HT-29 (cell line): Measurements from ENCODE around the gene MAGEH1. TPM values are rescaled to one million over a fixed set of nuclear protein-coding genes. Genes with fewer than 3 reads are reported as not detected.
A peak's percentile ranks its signal among the peaks of the same experiment; 100 is the strongest.
"Not testable (repeated sequence)": the region's sequence is repeated elsewhere in the genome, so short reads cannot be mapped to it uniquely, and the experiment has no call there.

Source experiments
- DNase-seq: peaks from one replicate; pipeline ENCODE4 v3.0.0-alpha.2; 2015; ENCODE audit warnings: low spot score
- total RNA-seq: library from RNA; depleted of rRNA; stranded (reverse); fragments of >200 nt; shearing (Covaris generic); gene quantifications from 2 replicates; pipeline ENCODE4 v1.2.3, GENCODE V29; 2014; rRNA removed

MAGEH1 gene
- not detected in 2 replicates for total RNA-seq

- no peak for DNase-seq
Measured at GRCh38 chrX:55451990-55452832, at the start of gene MAGEH1. TSS of gene MAGEH1 (plus strand) at chrX:55452127. CDS start at chrX:55452375, 248 bp downstream.

- DNase-seq, result not testable (repeated sequence)
Measured at GRCh38 chrX:55427079-55427478, 24.8 kb upstream of the MAGEH1 start.

DNA sequence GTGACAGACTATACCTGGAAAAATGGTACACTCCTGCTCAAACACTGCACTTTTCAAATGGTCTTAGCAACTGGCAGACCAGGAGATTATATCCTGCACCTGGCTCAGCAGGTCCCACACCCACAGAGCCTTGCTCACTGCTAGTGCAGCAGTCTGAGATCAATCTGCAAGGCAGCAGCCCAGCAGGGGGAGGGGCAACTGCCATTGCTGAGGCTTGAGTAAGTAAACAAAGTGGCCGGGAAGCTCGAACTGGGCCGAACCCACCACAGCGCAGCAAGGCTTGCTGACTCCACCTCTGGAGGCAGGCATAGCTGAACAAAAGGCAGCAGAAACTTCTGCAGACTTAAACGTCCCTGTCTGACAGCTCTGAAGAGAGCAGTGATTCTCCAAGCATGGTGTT, 8.5 kb upstream of the MAGEH1 start:
- not testable (repeated sequence) for DNase-seq

DNA sequence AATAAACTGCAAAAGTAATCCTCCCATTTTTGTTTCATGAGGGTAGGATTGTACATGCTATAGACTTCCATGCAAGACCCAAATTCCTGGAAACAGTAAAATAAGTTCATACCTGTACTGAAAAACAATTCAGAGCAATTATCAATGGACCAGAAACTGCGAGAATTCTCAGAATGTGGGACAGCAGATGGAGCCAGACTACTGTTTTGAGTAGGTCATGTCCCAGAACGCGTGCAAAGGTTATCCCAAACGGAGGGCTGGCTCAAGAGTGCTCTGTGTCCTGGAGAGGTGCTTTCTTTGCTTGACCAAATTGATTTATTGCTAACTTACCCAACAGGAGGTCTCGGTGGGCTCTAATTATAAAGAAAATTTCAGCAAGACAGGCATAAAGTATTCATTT, 1.7 kb upstream of the MAGEH1 start:
- DNase-seq, result peak; percentile 26

DNA sequence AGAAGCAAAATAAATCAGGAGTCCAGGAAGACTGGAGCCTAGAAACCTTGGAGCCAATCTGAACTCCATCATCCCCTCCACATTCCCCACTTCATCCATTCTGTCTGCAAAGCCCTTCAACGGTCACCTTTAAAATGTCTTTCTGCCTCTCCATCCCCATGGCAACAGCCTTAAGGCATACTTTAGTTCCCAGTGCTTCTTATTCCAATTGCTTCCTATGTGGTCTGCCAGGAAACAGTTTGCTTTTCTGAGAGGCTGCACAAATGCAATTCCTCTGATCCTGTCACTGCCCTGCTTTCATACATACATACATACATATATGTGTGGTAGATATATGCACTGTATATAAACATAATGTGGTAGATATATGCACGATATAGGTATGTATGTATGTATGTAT, 786 bp upstream of the MAGEH1 start:
- DNase-seq, result no peak

DNA sequence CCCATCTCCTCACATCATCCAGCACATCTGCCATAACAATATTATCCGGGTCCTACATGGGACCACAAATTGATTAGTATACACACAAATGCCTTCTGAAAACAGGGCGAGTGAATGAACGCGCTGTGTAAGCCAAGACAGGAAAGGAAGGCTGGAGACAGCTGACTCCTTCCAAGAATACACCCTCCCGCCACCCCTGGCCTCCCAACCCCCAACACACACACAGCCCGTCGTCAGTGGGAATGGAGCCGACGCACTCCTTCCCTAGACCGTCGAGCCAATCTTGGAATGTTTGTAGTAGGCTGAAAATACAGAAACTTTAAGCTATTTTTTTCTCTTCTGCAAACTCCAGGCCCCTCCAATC, 319 bp upstream of the MAGEH1 start:
- no peak for DNase-seq

GRCh38 chrX:55452833-55453124, 852 bp downstream of the MAGEH1 start:
- DNase-seq, result no peak

- not testable (repeated sequence) for DNase-seq
Measured at GRCh38 chrX:55455708-55456107, 3.8 kb downstream of the MAGEH1 start.

GRCh38 chrX:55459426-55459825, 7.5 kb downstream of the MAGEH1 start:
- DNase-seq, result not testable (repeated sequence)

GRCh38 chrX:55459926-55460325, 8.0 kb downstream of the MAGEH1 start:
- DNase-seq, result not testable (repeated sequence)

- DNase-seq, result not testable (repeated sequence)
Measured at GRCh38 chrX:55464050-55464449, 12.1 kb downstream of the MAGEH1 start.

DNA sequence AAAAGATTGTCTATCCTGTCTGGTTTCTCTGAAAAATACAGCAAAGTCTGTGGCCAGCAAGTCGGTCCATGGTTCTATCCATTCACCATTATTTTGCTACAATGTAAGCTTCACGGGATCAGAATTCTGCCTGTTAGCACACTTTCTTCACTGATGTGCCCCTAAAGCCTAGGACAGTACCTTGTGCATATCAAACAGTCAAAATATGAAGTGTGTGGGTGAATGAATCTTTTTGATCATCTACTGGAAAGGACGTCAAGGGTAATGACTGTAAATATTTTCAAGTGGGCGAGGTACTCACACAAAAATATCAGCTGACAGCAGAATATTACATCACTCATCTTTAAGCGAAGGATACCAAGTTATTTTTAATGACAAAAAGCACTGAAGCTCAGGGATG, 13.2 kb downstream of the MAGEH1 start:
- DNase-seq, result not testable (repeated sequence)

GRCh38 chrX:55465791-55466190, 13.9 kb downstream of the MAGEH1 start:
- DNase-seq, result not testable (repeated sequence)

DNA sequence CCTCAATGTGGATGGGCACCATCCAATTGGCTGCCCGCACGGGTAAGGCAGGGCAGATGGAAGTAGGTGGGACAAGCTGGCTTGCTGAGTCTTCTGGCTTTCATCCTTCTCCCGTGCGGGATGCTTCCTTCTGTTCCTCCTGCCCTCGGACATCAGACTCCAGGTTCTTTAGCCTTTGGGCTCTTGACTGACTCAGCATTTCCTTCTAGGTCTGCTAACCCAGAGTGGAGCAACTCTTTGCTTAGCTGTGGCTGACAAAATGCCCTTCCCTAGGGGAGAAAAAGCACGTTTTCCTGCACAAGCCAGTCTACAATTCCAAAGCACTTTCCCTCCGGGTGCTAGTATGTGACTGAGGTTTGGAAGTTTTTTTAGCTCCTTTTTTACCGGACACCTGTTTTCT, 28.0 kb downstream of the MAGEH1 start:
- DNase-seq, result not testable (repeated sequence)

DNA sequence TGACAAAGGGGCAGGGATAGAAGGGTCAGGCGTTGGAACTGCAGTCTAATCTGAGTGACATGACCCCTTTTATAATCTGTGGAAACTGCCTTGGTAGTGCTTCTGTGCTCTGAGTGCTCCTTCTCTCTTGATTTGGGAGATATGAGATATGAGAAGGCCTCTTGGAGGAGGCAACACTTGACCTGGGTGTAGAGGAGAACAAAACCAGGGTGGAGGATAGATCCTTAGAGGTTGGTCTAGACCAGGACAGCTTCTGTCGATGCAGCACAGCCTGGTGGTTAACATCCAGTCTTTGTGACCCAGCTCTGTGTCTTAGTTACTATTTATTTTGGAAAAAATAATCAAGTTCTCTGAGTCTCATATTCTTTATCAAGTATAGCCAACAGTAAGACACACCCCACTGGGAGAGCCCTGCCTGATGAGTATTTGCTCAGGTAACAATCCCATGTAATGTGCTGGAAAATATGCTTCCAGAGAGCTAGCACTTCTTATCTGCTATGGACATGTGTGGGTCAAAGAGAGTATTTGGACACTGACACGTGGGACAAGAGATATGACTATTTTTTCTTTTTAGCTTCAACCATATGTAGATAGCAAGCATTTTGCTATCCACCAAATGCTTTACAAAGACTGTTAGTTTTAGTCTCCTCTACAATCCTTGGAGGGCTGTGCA, 28.6 kb downstream of the MAGEH1 start:
- no peak for DNase-seq

DNA sequence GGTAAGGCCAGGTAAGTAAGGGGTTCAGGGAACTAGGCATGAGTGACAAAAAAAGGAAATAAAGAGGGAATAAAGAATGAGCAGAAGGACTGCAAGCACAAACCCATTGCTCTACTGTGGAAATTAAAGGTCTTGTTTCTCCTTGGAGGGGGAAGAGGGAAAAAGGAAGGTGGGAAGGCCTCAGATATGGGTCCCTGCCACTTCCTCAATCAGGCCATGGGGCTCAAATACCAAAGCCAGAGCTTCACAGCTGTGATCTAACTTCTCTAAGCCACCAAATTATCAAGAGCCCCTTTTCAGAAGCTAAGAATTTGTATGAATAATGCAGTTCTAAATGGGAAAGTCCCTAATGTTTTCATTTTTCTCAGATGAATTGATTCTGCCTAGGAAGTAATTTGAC, 33.0 kb downstream of the MAGEH1 start:
- DNase-seq, result no peak

DNA sequence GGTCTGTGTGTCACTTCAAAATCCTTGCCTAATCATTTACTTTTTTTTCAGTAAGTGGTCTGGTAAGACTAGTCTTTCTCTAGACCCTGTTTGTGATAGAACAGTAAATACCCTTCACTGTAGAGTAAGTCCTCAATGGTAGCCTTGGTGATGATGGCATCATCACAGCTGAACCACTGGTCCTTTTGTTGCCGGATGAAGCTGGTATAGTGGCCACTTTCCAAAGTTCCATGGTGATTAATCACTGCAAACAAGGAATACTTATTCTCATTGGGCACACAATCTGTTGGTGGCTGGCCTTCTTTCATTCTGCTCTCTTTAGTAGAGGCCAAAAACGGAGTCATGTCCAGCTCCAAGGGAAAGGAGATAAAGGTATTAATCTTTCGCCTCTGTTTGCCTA, 34.8 kb downstream of the MAGEH1 start:
- DNase-seq, result no peak

DNA sequence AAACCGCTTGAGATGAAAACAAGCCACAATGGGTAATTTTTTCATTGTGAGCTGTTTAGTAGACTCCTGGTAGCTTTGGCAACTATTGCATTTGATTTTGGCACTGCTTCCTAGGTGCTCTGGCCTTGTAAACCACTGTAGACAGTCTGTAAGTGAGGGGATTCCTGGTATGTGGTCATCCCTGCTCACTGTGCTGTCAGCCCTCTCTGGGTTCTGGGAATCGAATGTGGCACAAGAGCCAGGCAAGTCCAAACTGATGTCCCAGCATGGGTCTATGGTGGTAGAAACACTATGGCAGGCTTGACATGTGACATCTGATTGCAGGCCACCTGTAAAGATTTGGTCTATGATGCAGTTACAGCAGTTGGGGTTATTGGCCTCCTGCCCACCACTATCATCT, 35.2 kb downstream of the MAGEH1 start:
- DNase-seq, result no peak

DNA sequence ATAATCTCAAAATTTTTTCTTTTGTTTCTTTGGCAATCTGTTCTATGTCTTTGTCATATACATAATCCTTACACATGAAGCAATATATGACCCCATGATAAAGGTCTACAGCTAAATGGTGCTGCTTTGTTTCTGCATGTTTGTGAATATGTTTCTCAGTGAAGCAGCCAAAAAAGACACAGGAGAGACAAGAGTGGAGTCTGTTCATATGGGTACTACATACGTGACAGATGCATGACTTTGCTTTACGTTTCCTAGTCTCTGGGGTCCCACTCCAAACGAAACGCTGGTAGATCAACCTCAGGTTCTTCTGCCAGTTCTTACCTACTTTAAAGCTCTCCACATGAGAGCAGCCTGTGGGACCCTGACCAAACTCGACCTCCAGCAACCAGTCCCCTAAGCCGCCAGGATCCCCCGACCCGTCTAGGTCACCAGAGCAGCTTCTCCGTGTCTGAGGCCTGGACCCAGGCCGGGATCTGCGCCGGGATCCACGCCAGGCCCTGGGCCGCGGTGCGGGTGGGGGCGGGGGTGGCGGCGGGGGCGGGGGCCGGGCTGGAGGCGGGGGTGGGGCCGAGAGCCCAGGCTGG, 36.2 kb downstream of the MAGEH1 start:
- no peak for DNase-seq

DNA sequence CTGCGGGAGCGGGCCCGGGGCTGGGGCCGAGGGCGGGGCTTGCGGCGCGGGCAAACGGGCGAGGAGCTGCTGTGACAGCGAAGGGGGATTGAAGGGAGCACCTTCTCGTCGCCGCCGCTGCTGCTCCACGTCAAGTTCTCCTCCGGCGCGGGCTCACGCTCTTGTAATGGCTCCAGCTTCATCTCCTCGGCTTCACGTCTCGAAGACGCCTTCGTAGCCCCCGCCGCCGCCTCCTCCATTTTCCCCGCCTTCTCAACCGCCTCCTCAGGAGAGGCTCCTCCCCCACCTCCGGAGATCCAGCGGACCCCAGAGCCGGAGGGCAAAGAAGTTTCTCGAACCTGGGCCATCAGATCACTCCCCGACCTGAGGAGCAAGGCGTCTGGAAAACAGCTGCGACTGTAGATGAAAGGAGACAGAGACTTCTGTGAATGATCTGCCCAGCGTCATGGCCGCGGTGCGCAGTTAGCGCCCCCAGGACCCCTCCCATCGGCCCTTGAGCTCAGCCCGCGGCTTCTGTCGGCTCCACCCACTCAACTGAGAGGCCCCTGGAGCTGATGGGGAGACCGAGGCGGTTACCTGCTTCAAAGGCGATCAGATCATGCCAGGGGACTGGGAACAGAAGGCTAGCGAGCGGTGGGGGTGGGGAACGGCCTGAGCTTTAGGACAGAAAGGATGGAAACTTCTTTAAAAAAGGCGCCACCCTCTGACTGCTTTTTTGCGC, 36.8 kb downstream of the MAGEH1 start:
- DNase-seq, result no peak

- no peak for DNase-seq
Measured at GRCh38 chrX:55489314-55490009, 37.5 kb downstream of the MAGEH1 start, which contains the start of gene USP51. TSS of gene USP51 (minus strand) at chrX:55489848. CDS start at chrX:55488939, 909 bp downstream.
